GM23338 (cell line): ENCODE results near the gene PIM3. TPM values are rescaled to one million over a fixed set of nuclear protein-coding genes. Genes with fewer than 3 reads are reported as not detected.

Experiments
- ATAC-seq: fragments of 200-7000 bp; cut with Tn5 transposase; 3 replicates; pipeline ENCODE4 v1.9.1; 2020
- DNase-seq: peaks from one replicate; pipeline ENCODE4 v3.0.0-alpha.2; 2015; ENCODE audit warnings: low spot score
- H2AFZ ChIP-seq: fragments of 200-600 bp; sonication (generic); 2 replicates; pipeline ENCODE4 v1.8.0; 2016; ENCODE audit warnings: antibody characterized with exemption, mild to moderate bottlenecking, moderate library complexity
- H3F3A ChIP-seq: fragments of 200-600 bp; sonication (generic); replicated peaks from 2 replicates; pipeline ENCODE4 v1.8.0; 2017; ENCODE audit warnings: antibody characterized with exemption, mixed run types, low read depth
- H3K27ac ChIP-seq: fragments of 200-600 bp; sonication (generic); 2 replicates; pipeline ENCODE4 v1.6.1; 2016; ENCODE audit warnings: low read depth
- H3K27me3 ChIP-seq: fragments of 200-600 bp; sonication (generic); 2 replicates; pipeline ENCODE4 v1.8.0; 2016; ENCODE audit warnings: mild to moderate bottlenecking, mixed run types, moderate library complexity; ENCODE audit not compliant: insufficient read depth
- H3K36me3 ChIP-seq: fragments of 200-600 bp; sonication (generic); 2 replicates; pipeline ENCODE4 v1.8.0; 2016; ENCODE audit warnings: mild to moderate bottlenecking; ENCODE audit not compliant: insufficient read depth
- H3K4me1 ChIP-seq: fragments of 200-600 bp; sonication (generic); 2 replicates; pipeline ENCODE4 v1.8.0; 2016; ENCODE audit warnings: mild to moderate bottlenecking, moderate library complexity; ENCODE audit not compliant: insufficient read depth
- H3K4me2 ChIP-seq: fragments of 200-600 bp; sonication (generic); 2 replicates; pipeline ENCODE4 v1.7.1; 2017; ENCODE audit warnings: mixed run types
- H3K4me3 ChIP-seq: fragments of 200-600 bp; sonication (generic); 2 replicates; pipeline ENCODE4 v1.6.1; 2016; ENCODE audit warnings: mixed run types
- H3K79me2 ChIP-seq: fragments of 200-600 bp; sonication (generic); replicated peaks from 2 replicates; pipeline ENCODE4 v1.8.0; 2017; ENCODE audit warnings: mild to moderate bottlenecking; ENCODE audit not compliant: insufficient read depth
- H3K9me2 ChIP-seq: fragments of 200-600 bp; sonication (generic); 2 replicates; pipeline ENCODE4 v1.8.0; 2017; ENCODE audit not compliant: insufficient read depth
- H4K20me1 ChIP-seq: fragments of 200-600 bp; sonication (generic); replicated peaks from 2 replicates; pipeline ENCODE4 v1.8.0; 2017; ENCODE audit warnings: mild to moderate bottlenecking; ENCODE audit not compliant: insufficient read depth
- H3K27ac Mint-ChIP-seq: 2 replicates; pipeline ENCODE4 v1.8.0; 2020; ENCODE audit warnings: inconsistent platforms, mild to moderate bottlenecking, moderate library complexity, mixed read lengths
- H3K27me3 Mint-ChIP-seq: 3 replicates; pipeline ENCODE4 v1.8.0; 2022; ENCODE audit warnings: low read depth, mild to moderate bottlenecking, moderate library complexity, mixed read lengths, inconsistent platforms; ENCODE audit not compliant: insufficient read depth, poor library complexity
- H3K36me3 Mint-ChIP-seq: 3 replicates; pipeline ENCODE4 v1.8.0; 2021; ENCODE audit warnings: low read depth, mild to moderate bottlenecking, inconsistent platforms, moderate library complexity, mixed read lengths
- H3K4me1 Mint-ChIP-seq: 3 replicates; pipeline ENCODE4 v1.8.0; 2020; ENCODE audit warnings: mild to moderate bottlenecking, inconsistent platforms, mixed read lengths
- H3K4me3 Mint-ChIP-seq: 3 replicates; pipeline ENCODE4 v1.8.0; 2021; ENCODE audit warnings: moderate library complexity, mild to moderate bottlenecking, inconsistent platforms, mixed read lengths
- H3K9me3 Mint-ChIP-seq: 3 replicates; pipeline ENCODE4 v1.8.0; 2020; ENCODE audit warnings: moderate library complexity, mild to moderate bottlenecking, inconsistent platforms, mixed read lengths
- EZH2 ChIP-seq: fragments of 200-600 bp; sonication (generic); IDR thresholded peaks from one replicate; pipeline ENCODE4 v1.8.0; 2017; ENCODE audit warnings: antibody characterized with exemption, mild to moderate bottlenecking, low read depth; ENCODE audit not compliant: unreplicated experiment
- JUNB ChIP-seq: IDR thresholded peaks from one replicate; pipeline ENCODE4 v1.6.1; 2016; ENCODE audit warnings: antibody characterized with exemption; ENCODE audit not compliant: unreplicated experiment
- ZNF462 ChIP-seq: fragments of 250-450 bp; sonication (Bioruptor Pico); IDR thresholded peaks from 2 replicates; pipeline ENCODE4 v1.5.0; 2020; ENCODE audit warnings: mild to moderate bottlenecking, moderate library complexity
- polyA plus RNA-seq: library from polyadenylated mRNA; unstranded; fragments of >200 nt; fragmentation: Nextera tagmentation; extraction: Ambion mirVana; gene quantifications from 2 replicates; pipeline ENCODE4 v1.2.1, GENCODE V29; 2016
- total RNA-seq: library from RNA; depleted of rRNA; stranded (reverse); fragments of >200 nt; shearing (Covaris generic); gene quantifications from 2 replicates; pipeline ENCODE4 v1.2.3, GENCODE V29; 2014

The PIM3 gene
- total and polyA plus RNA-seq, 2 experiments from 2014 or later: 17.7 to 37.3 TPM

GRCh38 chr22:49934160-49934890 lies 26.2 kb upstream of the PIM3 start:
- TF ChIP-seq ZNF462: no peak
- no peak for TF ChIP-seq JUNB
- DNase-seq (no peak), ATAC-seq (peak; percentile 14)
- Histone ChIP-seq H2AFZ (no peak overlapping the region), H3K36me3 (no peaks in the 10 kb centered on the region), H3K9me2 (no peaks in the 10 kb centered on the region), H3K4me2 (peak overlapping the region; percentile 74; the same call in 1 of the 2 replicates), H3K4me1 (peaks cover 10% of the 10 kb centered on the region; the same call in 1 of the 2 replicates), H3K79me2 (no peaks in the 10 kb centered on the region), H3F3A (no peaks in the 10 kb centered on the region), H3K4me3 (peak overlapping the region; percentile 53; the same call in 1 of the 2 replicates), H4K20me1 (no peaks in the 10 kb centered on the region), H3K27me3 (peaks cover 9% of the 10 kb centered on the region), H3K27ac (no peak overlapping the region)
- Mint-ChIP-seq H3K27me3 (peaks cover 17% of the 10 kb centered on the region), H3K9me3 (no peaks in the 10 kb centered on the region), H3K4me1 (peaks cover 5% of the 10 kb centered on the region; the same call in 2 of the 3 replicates), H3K4me3 (no peak overlapping the region), H3K27ac (no peak overlapping the region), H3K36me3 (no peaks in the 10 kb centered on the region)

GRCh38 chr22:49934891-49935557 lies 25.5 kb upstream of the PIM3 start:
- H3K9me2 ChIP-seq: no peaks in the 10 kb centered on the region
- H3K79me2 ChIP-seq: no peaks in the 10 kb centered on the region
- H2AFZ ChIP-seq: no peak overlapping the region
- H3K9me3 Mint-ChIP-seq: no peaks in the 10 kb centered on the region
- peak; percentile 16 for ATAC-seq
- H3K27me3 ChIP-seq: peaks cover 5% of the 10 kb centered on the region
- H3K4me1 Mint-ChIP-seq: peaks cover 5% of the 10 kb centered on the region; the same call in 2 of the 3 replicates
- no peak overlapping the region for H3K27ac ChIP-seq
- no peaks in the 10 kb centered on the region for H4K20me1 ChIP-seq
- no peak overlapping the region for H3K4me3 Mint-ChIP-seq
- H3K36me3 Mint-ChIP-seq: no peaks in the 10 kb centered on the region
- no peak overlapping the region for H3K27ac Mint-ChIP-seq
- H3K4me2 ChIP-seq: peak overlapping the region; percentile 74; the same call in 1 of the 2 replicates
- peaks cover 10% of the 10 kb centered on the region; the same call in 1 of the 2 replicates for H3K4me1 ChIP-seq
- peak; percentile 86 for DNase-seq
- peak overlapping the region; percentile 53; the same call in 1 of the 2 replicates for H3K4me3 ChIP-seq
- H3K27me3 Mint-ChIP-seq: peaks cover 15% of the 10 kb centered on the region
- no peaks in the 10 kb centered on the region for H3F3A ChIP-seq
- no peaks in the 10 kb centered on the region for H3K36me3 ChIP-seq
- no peak for TF ChIP-seq ZNF462
- no peak for TF ChIP-seq EZH2
